MM.1S (cell line): ENCODE measurements around the gene CACHD1.

Experiments
- CTCF ChIP-seq: fragments of 300-600 bp; sonication (generic); IDR thresholded peaks from 2 replicates; pipeline ENCODE4 v1.5.1; 2016; ENCODE audit warnings: antibody characterized with exemption, low read length, mixed read lengths
- EZH2 ChIP-seq: fragments of 300-600 bp; sonication (generic); optimal IDR thresholded peaks from 2 replicates; pipeline ENCODE3; 2017; ENCODE audit warnings: low read depth, mild to moderate bottlenecking, antibody characterized with exemption, low read length, mixed read lengths
- EZH2phosphoT487 ChIP-seq: fragments of 300-600 bp; sonication (generic); IDR thresholded peaks from 2 replicates; pipeline ENCODE4 v1.6.1; 2018; ENCODE audit warnings: antibody characterized with exemption, low read length

GRCh38 chr1:64608651-64609048 lies 138.7 kb downstream of the CACHD1 start:
- no peak for TF ChIP-seq CTCF
- no peak for TF ChIP-seq EZH2phosphoT487
- no peak for TF ChIP-seq EZH2
